ENCODE data around the gene CYP1A2.

Gene CYP1A2

GRCh38 chr15:74790080-74790916 lies 41.7 kb downstream of the CYP1A2 start:
- DNase-seq: no peak

DNA sequence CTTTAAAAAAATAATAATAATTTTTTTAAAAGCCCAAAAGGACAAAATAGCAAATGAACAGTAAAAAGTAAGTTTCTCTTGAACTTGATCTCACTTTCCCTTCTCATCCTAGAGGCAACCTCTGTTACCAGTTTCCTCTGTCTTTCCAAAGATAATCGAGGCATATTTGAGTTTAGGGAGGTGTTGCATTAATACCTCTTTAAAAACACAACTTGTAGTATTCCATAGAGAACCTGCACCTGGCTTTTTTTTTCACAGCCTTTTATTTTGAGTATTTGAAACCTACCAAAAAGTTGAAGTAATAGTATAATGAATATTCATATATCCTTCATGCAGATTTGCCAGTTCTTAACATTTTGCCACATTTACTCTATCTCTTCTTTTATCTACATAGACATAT lies 42.4 kb downstream of the CYP1A2 start:
- no peak for DNase-seq

- no peak for DNase-seq
Observed at GRCh38 chr15:74791667-74792066, 43.0 kb downstream of the CYP1A2 start.

- DNase-seq: no peak
Observed at GRCh38 chr15:74792227-74793016, 43.8 kb downstream of the CYP1A2 start.

DNA sequence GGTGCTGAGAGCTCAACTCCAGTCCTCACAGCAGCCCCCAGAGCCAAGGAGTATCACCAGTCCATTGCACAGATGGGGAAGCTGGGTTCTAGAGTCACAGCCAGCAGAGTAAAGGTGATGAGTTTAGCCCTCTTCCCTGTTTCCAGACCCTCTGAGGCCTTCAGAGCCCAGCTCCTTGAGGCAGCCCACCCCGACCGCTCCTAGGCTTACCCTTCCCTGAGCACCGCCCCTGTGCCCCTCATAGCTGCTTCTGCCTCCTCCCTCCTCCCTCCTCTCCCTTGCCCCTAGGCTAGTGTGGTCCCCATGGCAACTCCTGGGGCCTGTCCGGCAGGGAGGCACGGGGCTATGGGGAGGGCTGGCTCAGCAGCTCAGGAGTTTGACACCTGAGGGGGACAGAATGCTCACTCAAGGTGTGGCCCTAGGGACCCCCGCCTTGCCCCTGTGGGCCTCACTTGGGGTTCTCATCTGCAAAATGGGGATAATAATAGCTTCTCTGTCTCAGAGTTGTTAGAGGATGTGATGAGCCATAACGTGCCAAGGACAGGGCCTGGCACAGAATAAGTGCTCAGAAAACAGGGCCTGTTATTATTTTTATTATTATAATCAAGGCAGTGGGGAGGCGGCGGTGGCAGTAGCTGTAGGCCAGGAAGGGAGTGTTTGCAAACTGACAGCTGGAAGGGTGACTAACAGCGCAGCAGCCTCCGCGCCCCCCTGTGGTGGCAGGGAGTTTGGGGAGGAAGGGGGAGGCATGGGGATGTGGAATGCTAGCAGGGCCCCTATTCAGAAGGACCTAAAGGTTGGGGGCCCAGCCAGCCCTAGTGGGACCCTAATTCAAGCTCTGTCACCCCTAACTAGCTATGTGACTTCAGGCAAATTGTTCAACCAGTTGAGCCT lies 44.7 kb downstream of the CYP1A2 start:
- DNase-seq: no peak

GRCh38 chr15:74794248-74794969 lies 45.8 kb downstream of the CYP1A2 start:
- no peak for DNase-seq

GRCh38 chr15:74794970-74795349 lies 46.3 kb downstream of the CYP1A2 start:
- no peak for DNase-seq

GRCh38 chr15:74795966-74796625 lies 47.5 kb downstream of the CYP1A2 start:
- DNase-seq: no peak

- no peak for DNase-seq
Observed at GRCh38 chr15:74798388-74799254, 50.0 kb downstream of the CYP1A2 start.

DNA sequence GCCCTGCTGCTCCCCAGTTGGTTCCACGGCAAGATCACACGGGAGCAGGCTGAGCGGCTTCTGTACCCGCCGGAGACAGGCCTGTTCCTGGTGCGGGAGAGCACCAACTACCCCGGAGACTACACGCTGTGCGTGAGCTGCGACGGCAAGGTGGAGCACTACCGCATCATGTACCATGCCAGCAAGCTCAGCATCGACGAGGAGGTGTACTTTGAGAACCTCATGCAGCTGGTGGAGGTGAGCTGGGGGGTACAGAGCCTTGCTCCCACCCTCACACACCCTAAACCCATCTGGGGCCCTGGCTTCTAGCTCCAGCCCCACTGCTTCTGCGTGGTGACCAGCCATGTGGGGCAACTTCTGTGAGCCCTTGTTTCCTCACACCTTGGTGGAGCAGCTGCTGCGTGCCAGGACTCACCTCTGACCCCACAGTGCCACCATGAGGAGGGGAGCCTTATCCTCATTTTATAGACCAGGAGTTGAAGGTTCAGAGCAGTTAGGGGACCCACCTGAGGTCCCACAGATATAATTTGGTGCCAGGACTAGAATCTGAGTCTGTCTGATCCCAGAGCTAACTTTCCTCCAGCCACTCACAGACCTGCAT lies 50.7 kb downstream of the CYP1A2 start:
- DNase-seq: no peak

- peak; percentile 61 for DNase-seq
Observed at GRCh38 chr15:74799856-74800558, 51.4 kb downstream of the CYP1A2 start.

- DNase-seq: no peak
Observed at GRCh38 chr15:74800559-74801094, 52.0 kb downstream of the CYP1A2 start.

- DNase-seq: no peak
Observed at GRCh38 chr15:74801311-74801997, 52.8 kb downstream of the CYP1A2 start.

DNA sequence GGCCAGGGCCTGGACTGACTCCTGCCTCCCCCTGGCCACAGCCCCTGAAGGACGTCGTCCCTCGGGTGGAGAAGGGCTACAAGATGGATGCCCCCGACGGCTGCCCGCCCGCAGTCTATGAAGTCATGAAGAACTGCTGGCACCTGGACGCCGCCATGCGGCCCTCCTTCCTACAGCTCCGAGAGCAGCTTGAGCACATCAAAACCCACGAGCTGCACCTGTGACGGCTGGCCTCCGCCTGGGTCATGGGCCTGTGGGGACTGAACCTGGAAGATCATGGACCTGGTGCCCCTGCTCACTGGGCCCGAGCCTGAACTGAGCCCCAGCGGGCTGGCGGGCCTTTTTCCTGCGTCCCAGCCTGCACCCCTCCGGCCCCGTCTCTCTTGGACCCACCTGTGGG lies 53.6 kb downstream of the CYP1A2 start:
- DNase-seq: no peak

- DNase-seq: no peak
Observed at GRCh38 chr15:74802862-74803447, 54.3 kb downstream of the CYP1A2 start.

DNA sequence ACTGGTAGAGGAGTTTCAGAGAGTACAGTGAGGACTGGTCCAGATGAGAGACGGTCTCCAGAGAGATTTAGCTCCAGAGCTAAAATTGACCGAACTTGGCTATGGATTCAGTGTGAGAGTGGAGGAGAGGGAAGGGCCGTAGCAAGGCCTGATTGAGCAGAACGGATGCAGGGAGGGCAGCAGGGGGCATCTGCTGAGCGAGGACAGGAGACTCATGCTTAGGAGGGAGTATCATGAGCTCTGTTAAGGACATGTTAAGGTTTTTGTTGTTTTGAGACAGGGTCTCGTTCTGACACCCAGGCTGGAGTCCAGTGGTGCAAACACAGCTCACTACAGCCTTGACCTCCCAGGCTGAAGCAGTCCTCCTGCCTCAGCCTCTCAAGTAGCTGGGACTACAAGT lies 56.3 kb downstream of the CYP1A2 start:
- no peak for DNase-seq

All from retina (tissue), 1 donor.